OCI-LY3 (cell line): Measurements from ENCODE around the gene SYNDIG1.

Experiments
- H2AFZ ChIP-seq: fragments of 200-600, 300-600 bp; shearing (Covaris generic); 2 replicates; pipeline ENCODE4 v1.6.0; 2014; ENCODE audit warnings: antibody characterized with exemption, low read depth, low read length
- H3K27ac ChIP-seq: fragments of 200-600, 300-600 bp; sonication (generic); 2 replicates; pipeline ENCODE4 v1.5.1; 2014; ENCODE audit warnings: mild to moderate bottlenecking, low read length, moderate library complexity, mixed read lengths
- H3K27me3 ChIP-seq: fragments of 200-600, 300-600 bp; sonication (generic); 2 replicates; pipeline ENCODE4 v1.6.1; 2014; ENCODE audit warnings: low read depth, low read length, mixed read lengths
- H3K36me3 ChIP-seq: fragments of 200-600, 300-600 bp; sonication (generic); replicated peaks from 2 replicates; pipeline ENCODE3; 2014; ENCODE audit warnings: low read depth, low read length, mixed read lengths
- H3K4me1 ChIP-seq: fragments of 300-600, 200-600 bp; sonication (generic); 2 replicates; pipeline ENCODE4 v1.6.1; 2014; ENCODE audit warnings: low read length, mixed read lengths
- H3K4me2 ChIP-seq: fragments of 200-600, 300-600 bp; sonication (generic); 2 replicates; pipeline ENCODE4 v1.6.1; 2014; ENCODE audit warnings: low read length, mixed read lengths
- H3K4me3 ChIP-seq: fragments of 300-600, 200-600 bp; sonication (generic); 2 replicates; pipeline ENCODE4 v1.5.1; 2014; ENCODE audit warnings: antibody characterized with exemption, mild to moderate bottlenecking, low read length, moderate library complexity
- H3K79me2 ChIP-seq: fragments of 300-600, 200-600 bp; shearing (Covaris generic); 2 replicates; pipeline ENCODE4 v1.6.1; 2014; ENCODE audit warnings: mild to moderate bottlenecking, low read length, mixed read lengths
- H3K9ac ChIP-seq: fragments of 300-600, 200-600 bp; shearing (Covaris generic); 2 replicates; pipeline ENCODE4 v1.6.0; 2014; ENCODE audit warnings: mild to moderate bottlenecking, low read length, moderate library complexity
- H3K9me3 ChIP-seq: fragments of 200-600, 300-600 bp; shearing (Covaris generic); 2 replicates; pipeline ENCODE4 v1.6.1; 2014; ENCODE audit warnings: low read length, mixed read lengths; ENCODE audit not compliant: insufficient read depth
- H4K20me1 ChIP-seq: fragments of 200-600, 300-600 bp; sonication (generic); 2 replicates; pipeline ENCODE4 v1.6.1; 2016; ENCODE audit warnings: low read length, mixed read lengths; ENCODE audit not compliant: insufficient read depth
- CTCF ChIP-seq: fragments of 200-600, 300-600 bp; sonication (generic); IDR thresholded peaks from 2 replicates; pipeline ENCODE4 v1.5.1; 2014; ENCODE audit warnings: antibody characterized with exemption, low read length, low read depth
- EZH2phosphoT487 ChIP-seq: fragments of 200-600 bp; shearing (Covaris generic); IDR thresholded peaks from 2 replicates; pipeline ENCODE4 v1.6.1; 2018; ENCODE audit warnings: antibody characterized with exemption, mixed run types, low read depth

The SYNDIG1 gene

GRCh38 chr20:24559114-24559732, 89.8 kb downstream of the SYNDIG1 start:
- H2AFZ ChIP-seq = no peak overlapping the region
- no peak overlapping the region for H3K4me2 ChIP-seq
- no peaks in the 10 kb centered on the region for H3K4me1 ChIP-seq
- H4K20me1 ChIP-seq = no peaks in the 10 kb centered on the region
- no peaks in the 10 kb centered on the region for H3K79me2 ChIP-seq
- TF ChIP-seq CTCF (no peak), EZH2phosphoT487 (no peak)
- H3K9me3 ChIP-seq = peaks cover 21% of the 10 kb centered on the region; the same call in 1 of the 2 replicates
- peaks cover 15% of the 10 kb centered on the region; the same call in 1 of the 2 replicates for H3K27me3 ChIP-seq
- no peak overlapping the region for H3K27ac ChIP-seq
- H3K4me3 ChIP-seq = no peak overlapping the region
- no peak overlapping the region for H3K9ac ChIP-seq
- no peaks in the 10 kb centered on the region for H3K36me3 ChIP-seq

GRCh38 chr20:24560571-24561491, 91.4 kb downstream of the SYNDIG1 start:
- Histone ChIP-seq H3K4me3 (no peak overlapping the region), H3K36me3 (no peaks in the 10 kb centered on the region), H3K27ac (no peak overlapping the region), H3K9ac (no peak overlapping the region), H3K4me1 (no peaks in the 10 kb centered on the region), H3K4me2 (no peak overlapping the region), H2AFZ (no peak overlapping the region), H4K20me1 (no peaks in the 10 kb centered on the region), H3K9me3 (peaks cover 23% of the 10 kb centered on the region; the same call in 1 of the 2 replicates), H3K27me3 (peaks cover 26% of the 10 kb centered on the region; the same call in 1 of the 2 replicates), H3K79me2 (no peaks in the 10 kb centered on the region)
- TF ChIP-seq EZH2phosphoT487 (no peak), CTCF (no peak)

GRCh38 chr20:24565835-24566351, 96.5 kb downstream of the SYNDIG1 start:
- Histone ChIP-seq H3K4me2 (no peak overlapping the region), H3K9me3 (peaks cover 16% of the 10 kb centered on the region; the same call in 1 of the 2 replicates), H3K27me3 (peaks cover 48% of the 10 kb centered on the region), H4K20me1 (no peaks in the 10 kb centered on the region), H3K9ac (no peak overlapping the region), H2AFZ (no peak overlapping the region), H3K27ac (no peak overlapping the region), H3K4me1 (no peaks in the 10 kb centered on the region), H3K4me3 (no peak overlapping the region), H3K79me2 (no peaks in the 10 kb centered on the region), H3K36me3 (no peaks in the 10 kb centered on the region)
- TF ChIP-seq EZH2phosphoT487 = no peak
- no peak for TF ChIP-seq CTCF

GRCh38 chr20:24566656-24567055, 97.2 kb downstream of the SYNDIG1 start:
- H3K4me3 ChIP-seq = no peak overlapping the region
- H2AFZ ChIP-seq = no peak overlapping the region
- no peak overlapping the region for H3K9ac ChIP-seq
- peaks cover 16% of the 10 kb centered on the region; the same call in 1 of the 2 replicates for H3K9me3 ChIP-seq
- H3K4me2 ChIP-seq = no peak overlapping the region
- H3K4me1 ChIP-seq = no peaks in the 10 kb centered on the region
- TF ChIP-seq EZH2phosphoT487 (no peak), CTCF (no peak)
- no peaks in the 10 kb centered on the region for H3K36me3 ChIP-seq
- peaks cover 47% of the 10 kb centered on the region for H3K27me3 ChIP-seq
- H3K27ac ChIP-seq = no peak overlapping the region
- H3K79me2 ChIP-seq = no peaks in the 10 kb centered on the region
- no peaks in the 10 kb centered on the region for H4K20me1 ChIP-seq
